Measurements from ENCODE around the gene DNAJB14. TPM values are rescaled to one million over a fixed set of nuclear protein-coding genes. Genes with fewer than 3 reads are reported as not detected.

DNAJB14 gene
- total RNA-seq, 1 experiment from 2014 or later, result 18.9 TPM

DNA sequence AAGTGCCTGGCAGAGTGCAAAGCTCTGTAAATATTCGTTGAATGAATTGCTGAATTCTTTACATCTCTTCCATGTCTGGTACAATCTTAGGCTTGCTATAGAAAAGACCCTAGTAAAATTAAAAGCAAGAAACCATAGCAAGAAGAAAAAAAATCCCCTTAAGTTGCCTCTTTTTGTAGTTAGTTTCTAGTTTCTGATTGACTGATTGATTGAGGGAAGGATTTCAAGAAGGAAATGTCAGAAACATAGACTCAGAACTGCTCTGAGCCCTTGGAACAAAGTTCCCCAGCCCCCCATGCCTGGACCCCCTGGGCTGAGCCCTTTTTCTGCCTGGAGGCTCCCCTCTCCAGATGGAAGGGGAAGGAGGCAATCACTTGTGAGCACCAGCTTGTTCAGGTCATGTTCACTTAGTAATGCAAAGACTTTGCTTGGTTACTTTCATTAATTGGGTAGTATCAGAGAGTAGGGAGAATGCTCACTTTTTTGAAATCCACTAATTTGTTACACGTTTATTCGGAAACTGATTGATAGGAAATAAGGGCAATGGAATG lies 94.1 kb downstream of the DNAJB14 start:
- BruUV-seq (replicated peaks), result no TSS peak
- Histone ChIP-seq H3K4me1 (ENCODE audit: insufficient read depth, low read length) (peaks cover 11% of the 10 kb centered on the region), H3K4me3 (ENCODE audit: low read length) (no peak overlapping the region), H3K27me3 (ENCODE audit: low read length) (no peaks in the 10 kb centered on the region), H3K4me2 (ENCODE audit: low read length) (no peak overlapping the region), H3K36me3 (ENCODE audit: low read depth, low read length) (no peaks in the 10 kb centered on the region), H3K9me3 (ENCODE audit: low read length) (no peaks in the 10 kb centered on the region), H3K79me2 (ENCODE audit: low read length) (no peaks in the 10 kb centered on the region), H3K9ac (ENCODE audit: low read length) (no peak overlapping the region), H3K27ac (ENCODE audit: low read length) (no peak overlapping the region), H3K9me2 (replicated peaks; ENCODE audit: low read length) (no peaks in the 10 kb centered on the region), H2AFZ (ENCODE audit: low read length) (no peak overlapping the region), H3F3A (ENCODE audit: low read length, unreplicated experiment) (no peaks in the 10 kb centered on the region), H4K20me1 (ENCODE audit: low read length) (no peaks in the 10 kb centered on the region)
- no peak for TF ChIP-seq EZH2phosphoT487 (IDR thresholded peaks at IDR 0.05; ENCODE audit: borderline replicate concordance, low read length)
- TF ChIP-seq, protein P1, sequence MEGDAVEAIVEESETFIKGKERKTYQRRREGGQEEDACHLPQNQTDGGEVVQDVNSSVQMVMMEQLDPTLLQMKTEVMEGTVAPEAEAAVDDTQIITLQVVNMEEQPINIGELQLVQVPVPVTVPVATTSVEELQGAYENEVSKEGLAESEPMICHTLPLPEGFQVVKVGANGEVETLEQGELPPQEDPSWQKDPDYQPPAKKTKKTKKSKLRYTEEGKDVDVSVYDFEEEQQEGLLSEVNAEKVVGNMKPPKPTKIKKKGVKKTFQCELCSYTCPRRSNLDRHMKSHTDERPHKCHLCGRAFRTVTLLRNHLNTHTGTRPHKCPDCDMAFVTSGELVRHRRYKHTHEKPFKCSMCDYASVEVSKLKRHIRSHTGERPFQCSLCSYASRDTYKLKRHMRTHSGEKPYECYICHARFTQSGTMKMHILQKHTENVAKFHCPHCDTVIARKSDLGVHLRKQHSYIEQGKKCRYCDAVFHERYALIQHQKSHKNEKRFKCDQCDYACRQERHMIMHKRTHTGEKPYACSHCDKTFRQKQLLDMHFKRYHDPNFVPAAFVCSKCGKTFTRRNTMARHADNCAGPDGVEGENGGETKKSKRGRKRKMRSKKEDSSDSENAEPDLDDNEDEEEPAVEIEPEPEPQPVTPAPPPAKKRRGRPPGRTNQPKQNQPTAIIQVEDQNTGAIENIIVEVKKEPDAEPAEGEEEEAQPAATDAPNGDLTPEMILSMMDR (conservative IDR thresholded peaks at IDR 0.05; ENCODE audit: low read depth, low read length), result no peak
- TF ChIP-seq EZH2 (IDR thresholded peaks at IDR 0.05; ENCODE audit: low read length, unreplicated experiment), result no peak
- ATAC-seq (no peak), DNase-seq (no peak)
- ChIA-PET CTCF (no interaction called here), POLR2A (ENCODE audit: unreplicated experiment) (no interaction called here)
- intact Hi-C loops (cut with micrococcal nuclease), result no loop called here

DNA sequence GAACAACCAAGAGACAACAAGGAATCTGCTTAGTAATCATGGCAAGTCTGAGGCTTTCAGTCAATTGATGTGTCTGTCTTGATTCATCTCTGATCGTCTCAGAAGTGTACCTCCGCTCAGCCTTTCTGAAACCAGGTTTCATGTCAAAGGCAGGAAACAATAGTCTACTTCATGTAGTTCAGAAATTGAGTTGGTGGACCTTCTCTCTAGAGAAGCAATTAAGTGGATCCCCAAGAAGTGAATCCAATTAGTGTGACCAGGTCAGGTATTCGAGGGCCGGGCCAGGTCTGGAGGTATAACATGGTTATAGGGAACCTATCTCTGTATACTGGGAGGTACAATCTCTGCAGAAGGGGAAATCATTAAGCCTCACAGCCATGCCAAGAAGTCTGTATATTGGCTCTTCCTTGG lies 97.8 kb downstream of the DNAJB14 start:
- no peak for DNase-seq
- Histone ChIP-seq H3K79me2 (ENCODE audit: low read length) (no peaks in the 10 kb centered on the region), H3F3A (ENCODE audit: low read length, unreplicated experiment) (no peaks in the 10 kb centered on the region), H3K36me3 (ENCODE audit: low read depth, low read length) (no peaks in the 10 kb centered on the region), H3K27me3 (ENCODE audit: low read length) (no peaks in the 10 kb centered on the region), H2AFZ (ENCODE audit: low read length) (no peak overlapping the region), H3K27ac (ENCODE audit: low read length) (no peak overlapping the region), H3K4me2 (ENCODE audit: low read length) (no peak overlapping the region), H3K9me2 (replicated peaks; ENCODE audit: low read length) (no peaks in the 10 kb centered on the region), H4K20me1 (ENCODE audit: low read length) (no peaks in the 10 kb centered on the region), H3K9ac (ENCODE audit: low read length) (no peak overlapping the region), H3K4me1 (ENCODE audit: insufficient read depth, low read length) (no peaks in the 10 kb centered on the region), H3K4me3 (ENCODE audit: low read length) (no peak overlapping the region), H3K9me3 (ENCODE audit: low read length) (no peaks in the 10 kb centered on the region)
- TF ChIP-seq EZH2 (IDR thresholded peaks at IDR 0.05; ENCODE audit: low read length, unreplicated experiment) (no peak), EZH2phosphoT487 (IDR thresholded peaks at IDR 0.05; ENCODE audit: borderline replicate concordance, low read length) (no peak)
- TF ChIP-seq, protein P1 (conservative IDR thresholded peaks at IDR 0.05; ENCODE audit: low read depth, low read length), result no peak
- POLR2A ChIA-PET (ENCODE audit: unreplicated experiment), result no interaction called here
- CTCF ChIA-PET, result no interaction called here
- ATAC-seq, result no peak
- no TSS peak for BruUV-seq (replicated peaks)
- intact Hi-C loops (cut with micrococcal nuclease), result no loop called here

DNA sequence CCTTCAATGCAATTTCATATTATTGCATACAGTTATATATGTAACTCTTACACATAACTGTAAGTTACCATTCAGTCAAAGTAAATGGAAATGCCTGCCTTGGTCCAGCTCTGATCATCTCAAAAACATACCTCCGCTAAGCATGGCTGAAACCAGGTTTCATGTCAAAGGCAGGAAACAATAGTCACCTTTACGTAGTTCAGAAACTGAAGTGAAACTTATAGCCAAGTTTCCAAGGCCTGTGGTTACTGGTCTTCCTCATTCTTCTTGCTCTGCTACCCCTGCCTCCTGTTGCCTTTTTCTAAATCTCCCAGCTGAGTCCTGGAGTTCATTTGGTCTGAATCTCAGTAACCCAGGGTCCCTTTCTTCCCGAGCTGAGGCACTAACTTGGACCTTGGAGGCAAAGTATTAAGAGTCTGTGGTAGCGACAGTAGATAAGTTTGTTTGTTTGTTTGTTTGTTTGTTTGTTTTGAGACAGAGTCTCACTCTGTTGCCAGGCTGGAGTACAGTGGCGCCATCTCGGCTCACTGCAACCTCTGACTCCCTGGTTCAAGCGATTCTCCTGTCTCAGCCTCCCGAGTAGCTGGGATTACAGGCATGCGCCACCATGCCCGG lies 98.9 kb downstream of the DNAJB14 start:
- ChIA-PET POLR2A (ENCODE audit: unreplicated experiment) (no interaction called here), CTCF (no interaction called here)
- Histone ChIP-seq H3K9me3 (ENCODE audit: low read length) (no peaks in the 10 kb centered on the region), H3K4me2 (ENCODE audit: low read length) (no peak overlapping the region), H3K36me3 (ENCODE audit: low read depth, low read length) (no peaks in the 10 kb centered on the region), H4K20me1 (ENCODE audit: low read length) (no peaks in the 10 kb centered on the region), H3K4me3 (ENCODE audit: low read length) (no peak overlapping the region), H3K27ac (ENCODE audit: low read length) (no peak overlapping the region), H3K9ac (ENCODE audit: low read length) (no peak overlapping the region), H3K79me2 (ENCODE audit: low read length) (no peaks in the 10 kb centered on the region), H2AFZ (ENCODE audit: low read length) (no peak overlapping the region), H3K9me2 (replicated peaks; ENCODE audit: low read length) (no peaks in the 10 kb centered on the region), H3F3A (ENCODE audit: low read length, unreplicated experiment) (no peaks in the 10 kb centered on the region), H3K4me1 (ENCODE audit: insufficient read depth, low read length) (no peaks in the 10 kb centered on the region), H3K27me3 (ENCODE audit: low read length) (no peaks in the 10 kb centered on the region)
- intact Hi-C loops (cut with micrococcal nuclease), result no loop called here
- TF ChIP-seq EZH2 (IDR thresholded peaks at IDR 0.05; ENCODE audit: low read length, unreplicated experiment), result no peak
- DNase-seq (no peak), ATAC-seq (no peak)
- BruUV-seq (replicated peaks), result no TSS peak
